Mucosa of rectum (tissue), 2 donors: ENCODE results near the gene RUNX3.

Experiments used
- H3K27ac ChIP-seq, 2 donors: one replicate each; pipeline ENCODE4 v1.7.0; 2013; ENCODE audit warnings: inconsistent platforms in 2 of 2, low read depth in 2 of 2, low read length in 2 of 2
- H3K27me3 ChIP-seq, 2 donors: one replicate each; pipeline ENCODE4 v1.7.0; 2013; ENCODE audit warnings: low read length in 2 of 2; ENCODE audit not compliant: control insufficient read depth in 2 of 2, insufficient read depth in 2 of 2
- H3K36me3 ChIP-seq, 2 donors: one replicate each; pipeline ENCODE4 v1.7.0; 2013; ENCODE audit warnings: low read length in 2 of 2; ENCODE audit not compliant: control insufficient read depth in 2 of 2, insufficient read depth in 2 of 2
- H3K4me1 ChIP-seq, 2 donors: one replicate each; pipeline ENCODE4 v1.7.0; 2013; ENCODE audit warnings: low read length in 2 of 2, mild to moderate bottlenecking in 1 of 2; ENCODE audit not compliant: control insufficient read depth in 2 of 2, insufficient read depth in 2 of 2
- H3K4me3 ChIP-seq, 2 donors: one replicate each; pipeline ENCODE4 v1.7.0; 2013; ENCODE audit warnings: low read length in 2 of 2
- H3K9ac ChIP-seq, 2 donors: one replicate each; pipeline ENCODE4 v1.7.0; 2013; ENCODE audit warnings: low read length in 2 of 2, low read depth in 1 of 2, mild to moderate bottlenecking in 1 of 2
- H3K9me3 ChIP-seq, 2 donors: one replicate each; pipeline ENCODE4 v1.7.0; 2013; ENCODE audit warnings: low read length in 2 of 2; ENCODE audit not compliant: control insufficient read depth in 2 of 2
- donor health status: healthy.
- donor health status: Normal muscosa, but diverticular disease.

The RUNX3 gene

GRCh38 chr1:24874611-24875234 is 55.4 kb downstream of the RUNX3 start:
- Histone ChIP-seq H3K27me3 (no peaks in the 10 kb centered on the region), H3K9ac (no peak overlapping the region), H3K4me1 (peaks cover 5 to 8% of the 10 kb centered on the region in 2 donors), H3K4me3 (no peak overlapping the region), H3K36me3 (no peaks in the 10 kb centered on the region), H3K9me3 (no peaks in the 10 kb centered on the region), H3K27ac (no peak overlapping the region)

GRCh38 chr1:24874056-24874455 is 56.0 kb downstream of the RUNX3 start:
- no peak overlapping the region for H3K27ac ChIP-seq
- H3K27me3 ChIP-seq = no peaks in the 10 kb centered on the region
- no peak overlapping the region for H3K4me3 ChIP-seq
- no peak overlapping the region for H3K9ac ChIP-seq
- no peaks in the 10 kb centered on the region for H3K9me3 ChIP-seq
- no peaks in the 10 kb centered on the region for H3K36me3 ChIP-seq
- peaks cover 5 to 8% of the 10 kb centered on the region in 2 donors for H3K4me1 ChIP-seq

- Histone ChIP-seq H3K36me3 (no peaks in the 10 kb centered on the region), H3K4me3 (no peak overlapping the region), H3K4me1 (peaks cover 5 to 8% of the 10 kb centered on the region in 2 donors), H3K9ac (no peak overlapping the region), H3K27ac (no peak overlapping the region), H3K27me3 (peaks cover 0 to 1% of the 10 kb centered on the region in 2 donors), H3K9me3 (no peaks in the 10 kb centered on the region)
These were observed 56.9 kb downstream of the RUNX3 start for GRCh38 chr1:24873148-24873547.

DNA sequence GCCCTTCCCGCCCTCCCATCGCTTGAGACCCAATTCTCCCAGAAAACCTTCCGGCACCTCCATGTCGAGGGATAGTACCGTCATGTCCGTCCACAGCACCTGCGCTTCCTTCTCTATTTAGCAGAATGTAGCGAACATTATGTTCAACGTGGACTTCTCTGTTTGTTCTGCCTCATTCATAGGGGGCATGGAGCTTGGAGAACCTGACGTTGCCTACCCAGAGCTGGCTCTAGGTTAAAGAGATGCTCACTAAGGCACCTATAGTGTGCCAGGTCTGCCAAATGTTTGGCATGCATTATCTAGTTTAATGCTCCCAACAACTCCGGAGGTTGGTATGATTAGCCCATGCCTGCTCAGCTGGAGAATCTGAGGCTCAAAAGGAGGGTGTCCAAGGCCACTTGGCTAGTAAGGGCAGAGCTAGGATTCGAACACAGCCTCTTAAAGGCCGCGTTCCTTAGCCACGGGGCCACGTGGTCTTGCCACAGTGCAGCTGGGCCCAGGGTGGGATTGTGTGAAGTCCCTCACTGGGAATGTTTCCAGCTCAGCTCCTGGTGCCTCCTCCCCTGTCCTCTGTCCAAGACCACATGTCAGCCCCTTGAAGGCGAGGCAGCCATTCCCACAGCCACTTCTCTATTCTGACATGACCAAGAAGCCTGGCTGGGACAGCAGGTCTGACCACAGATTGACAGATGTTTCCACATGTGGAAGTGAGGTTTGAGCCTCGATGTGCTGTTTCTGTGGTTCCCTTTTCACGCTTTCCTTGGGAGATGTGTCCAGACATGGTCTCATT is 57.8 kb downstream of the RUNX3 start:
- no peak overlapping the region for H3K4me3 ChIP-seq
- no peak overlapping the region for H3K9ac ChIP-seq
- no peak overlapping the region for H3K27ac ChIP-seq
- peaks cover 0 to 2% of the 10 kb centered on the region in 2 donors for H3K27me3 ChIP-seq
- H3K9me3 ChIP-seq = no peaks in the 10 kb centered on the region
- peaks cover 5 to 8% of the 10 kb centered on the region in 2 donors for H3K4me1 ChIP-seq
- H3K36me3 ChIP-seq = no peaks in the 10 kb centered on the region

GRCh38 chr1:24871306-24871901 is 58.7 kb downstream of the RUNX3 start:
- no peaks in the 10 kb centered on the region for H3K36me3 ChIP-seq
- no peak overlapping the region for H3K27ac ChIP-seq
- H3K27me3 ChIP-seq = peaks cover 0 to 2% of the 10 kb centered on the region in 2 donors
- H3K4me1 ChIP-seq = peaks cover 5 to 8% of the 10 kb centered on the region in 2 donors
- no peaks in the 10 kb centered on the region for H3K9me3 ChIP-seq
- H3K4me3 ChIP-seq = no peak overlapping the region
- H3K9ac ChIP-seq = no peak overlapping the region

DNA sequence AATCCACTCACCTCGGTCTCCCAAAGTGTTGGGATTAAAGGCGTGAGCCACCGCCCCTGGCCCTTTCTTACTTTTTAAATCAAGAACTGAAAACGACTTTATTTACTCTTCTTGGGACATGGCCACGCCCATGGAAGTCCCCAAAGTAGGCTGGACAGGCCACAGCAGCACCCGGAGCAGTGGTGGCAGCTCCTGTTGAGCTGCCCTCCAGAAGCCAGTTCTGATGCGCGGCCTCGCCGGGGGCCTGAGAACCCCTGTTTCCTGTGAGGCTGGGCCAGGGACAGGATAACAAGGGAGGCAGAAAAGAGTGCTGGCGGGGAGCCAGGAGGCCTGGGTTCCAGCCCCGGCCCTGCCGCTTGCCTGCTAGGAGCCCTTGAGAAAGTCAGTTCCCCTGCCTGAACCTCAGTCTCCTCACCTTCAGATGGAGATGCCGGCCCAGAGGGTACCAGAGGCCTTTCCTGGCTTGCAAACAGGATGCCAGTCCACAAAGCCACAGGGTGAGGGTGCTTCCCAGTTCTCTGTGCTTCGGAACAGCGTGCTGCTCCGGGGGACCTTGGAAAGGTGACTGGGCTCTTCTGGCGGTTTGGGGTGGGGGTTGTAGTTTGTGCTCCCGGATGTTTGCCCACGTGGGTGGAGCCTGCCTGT is 59.4 kb downstream of the RUNX3 start:
- Histone ChIP-seq H3K9ac (no peak overlapping the region), H3K9me3 (no peaks in the 10 kb centered on the region), H3K36me3 (no peaks in the 10 kb centered on the region), H3K27me3 (peaks cover 0 to 2% of the 10 kb centered on the region in 2 donors), H3K4me1 (peaks cover 5 to 8% of the 10 kb centered on the region in 2 donors), H3K4me3 (no peak overlapping the region), H3K27ac (no peak overlapping the region)

DNA sequence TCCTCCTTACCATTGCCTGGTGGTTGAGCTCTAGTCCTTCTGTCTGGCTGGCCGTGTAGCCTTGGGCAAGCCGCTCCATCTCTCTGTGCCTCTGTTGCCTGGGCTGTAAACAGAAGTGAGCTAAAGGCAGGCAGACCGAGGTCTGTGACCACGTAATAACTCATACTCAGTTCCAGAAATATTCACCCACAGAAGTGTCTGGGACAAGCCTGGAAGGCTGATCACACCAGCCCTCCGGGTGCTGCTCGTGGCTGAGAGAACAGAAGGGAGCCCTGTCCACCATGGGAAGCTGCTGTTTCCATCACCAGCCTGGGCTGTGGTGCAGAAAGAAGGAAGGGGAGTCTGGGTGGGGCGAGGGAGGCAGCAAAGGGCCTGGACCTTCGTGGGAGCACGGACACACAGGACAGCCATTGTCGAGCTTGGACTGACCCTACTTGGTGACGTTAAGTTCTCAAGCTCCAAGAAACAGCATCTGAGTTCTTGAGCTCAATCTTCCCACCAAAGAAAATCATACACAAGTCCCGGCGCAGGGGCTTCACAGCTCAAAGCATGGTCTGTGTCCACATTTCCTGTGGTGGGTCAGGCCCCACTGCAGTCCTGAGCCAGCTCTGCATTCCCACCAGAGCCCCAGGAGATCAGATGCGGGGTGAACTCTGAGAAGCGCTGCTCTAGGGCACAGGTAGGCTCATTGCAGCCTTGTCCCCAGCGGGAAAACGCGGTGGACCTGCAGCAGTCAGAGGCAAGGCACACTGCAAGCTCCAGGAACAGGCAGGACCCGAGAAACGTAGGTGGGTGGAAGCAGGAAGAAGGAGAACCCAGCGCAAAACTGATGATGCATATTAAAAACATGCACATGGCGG is 61.8 kb downstream of the RUNX3 start:
- H3K9me3 ChIP-seq = no peaks in the 10 kb centered on the region

DNA sequence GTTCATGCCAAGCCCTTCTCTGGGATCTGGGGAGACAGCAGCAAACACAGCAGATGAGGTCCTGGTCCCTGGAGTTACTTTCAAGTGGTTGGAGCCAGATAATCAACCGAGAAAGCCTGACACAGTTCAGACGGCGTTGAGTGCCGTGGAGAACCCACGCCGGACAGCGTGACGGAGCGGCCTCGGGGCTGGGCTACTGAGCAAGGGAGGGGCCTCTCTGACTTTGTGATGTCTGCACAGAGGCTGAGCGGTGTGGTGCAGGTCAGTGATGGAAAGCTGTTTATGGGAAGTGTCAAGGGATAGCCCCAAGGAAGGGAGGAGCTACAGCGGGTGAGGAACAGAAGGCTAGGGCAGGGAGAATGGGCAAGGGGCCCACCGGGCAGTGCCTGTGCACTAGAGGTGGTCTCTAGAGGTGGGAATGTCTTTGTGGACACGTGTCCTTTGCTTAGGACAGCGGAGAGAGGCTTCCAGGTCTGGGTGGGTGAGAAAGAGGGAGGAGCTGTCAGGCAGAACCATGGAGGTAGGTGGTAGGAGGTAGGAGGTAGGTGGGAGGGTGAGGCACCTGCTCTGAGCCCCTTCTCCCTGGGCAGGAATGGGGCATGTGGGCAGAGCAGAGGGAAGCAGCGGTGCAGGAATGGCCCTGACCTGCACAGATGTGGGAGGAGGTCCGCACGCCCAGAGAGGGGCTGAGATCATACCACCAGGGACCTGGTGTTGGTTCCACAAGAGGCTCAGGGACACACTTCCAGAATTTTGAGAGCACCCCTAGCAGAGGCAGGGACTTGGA is 62.8 kb downstream of the RUNX3 start:
- H3K36me3 ChIP-seq = no peaks in the 10 kb centered on the region
- no peak overlapping the region for H3K9ac ChIP-seq
- H3K4me3 ChIP-seq = no peak overlapping the region
- H3K9me3 ChIP-seq = no peaks in the 10 kb centered on the region
- peaks cover 14 to 21% of the 10 kb centered on the region in 2 donors for H3K4me1 ChIP-seq
- H3K27me3 ChIP-seq = peaks cover 0 to 2% of the 10 kb centered on the region in 2 donors
- no peak overlapping the region for H3K27ac ChIP-seq

More for the DNA sequence above, 61.8 kb downstream of the RUNX3 start:
- no peak overlapping the region for H3K4me3 ChIP-seq
- peaks cover 11 to 13% of the 10 kb centered on the region in 2 donors for H3K4me1 ChIP-seq
- no peak overlapping the region for H3K9ac ChIP-seq
- H3K36me3 ChIP-seq = no peaks in the 10 kb centered on the region
- peaks cover 0 to 2% of the 10 kb centered on the region in 2 donors for H3K27me3 ChIP-seq
- no peak overlapping the region for H3K27ac ChIP-seq
